Activated CD4-positive, alpha-beta T cell treated with anti-CD3 and anti-CD28 coated beads, Interleukin-2, amount 50 U/mL, for 1 hour (primary cell): ENCODE results near the gene ATG12.
"Not testable (repeated sequence)": the region's sequence is repeated elsewhere in the genome, so short reads cannot be mapped to it uniquely, and the experiment has no call there.

ENCODE experiments used
- DNase-seq: peaks from one replicate; pipeline ENCODE4 v3.0.0-alpha.2; 2020

ATG12 gene

GRCh38 chr5:115842089-115842935 lies 947 bp upstream of the ATG12 start:
- DNase-seq = peak; percentile 16

- no peak for DNase-seq
Observed at GRCh38 chr5:115840873-115841272, 492 bp downstream of the ATG12 start.

- no peak for DNase-seq
Observed at GRCh38 chr5:115838885-115839518, 2.4 kb downstream of the ATG12 start.

- DNase-seq = no peak
Observed at GRCh38 chr5:115835481-115835880, 5.9 kb downstream of the ATG12 start.

GRCh38 chr5:115831163-115831768 lies 10.1 kb downstream of the ATG12 start:
- no peak for DNase-seq

GRCh38 chr5:115829913-115830312 lies 11.5 kb downstream of the ATG12 start:
- no peak for DNase-seq

- DNase-seq = no peak
Observed at GRCh38 chr5:115825948-115826347, 15.4 kb downstream of the ATG12 start.

- DNase-seq = not testable (repeated sequence)
Observed at GRCh38 chr5:115824983-115825382, 16.4 kb downstream of the ATG12 start.

GRCh38 chr5:115820846-115821245 lies 20.5 kb downstream of the ATG12 start:
- no peak for DNase-seq

- no peak for DNase-seq
Observed at GRCh38 chr5:115818821-115819220, 22.5 kb downstream of the ATG12 start.

GRCh38 chr5:115817386-115817785 lies 24.0 kb downstream of the ATG12 start:
- DNase-seq = no peak

GRCh38 chr5:115816226-115817081 lies 24.9 kb downstream of the ATG12 start, which contains the start of gene CDO1:
TSS of gene CDO1 (minus strand) at chr5:115816659. CDS start at chr5:115816397, 262 bp downstream.
- peak; percentile 9 for DNase-seq

- DNase-seq = no peak
Observed at GRCh38 chr5:115815693-115816225, 25.6 kb downstream of the ATG12 start.

GRCh38 chr5:115815006-115815692 lies 26.2 kb downstream of the ATG12 start:
- DNase-seq = no peak

GRCh38 chr5:115813719-115814118 lies 27.6 kb downstream of the ATG12 start:
- DNase-seq = no peak

- DNase-seq = no peak
Observed at GRCh38 chr5:115812372-115812771, 29.0 kb downstream of the ATG12 start.

- no peak for DNase-seq
Observed at GRCh38 chr5:115811406-115811805, 30.0 kb downstream of the ATG12 start.

- no peak for DNase-seq
Observed at GRCh38 chr5:115810761-115811160, 30.6 kb downstream of the ATG12 start.

GRCh38 chr5:115809946-115810345 lies 31.4 kb downstream of the ATG12 start:
- no peak for DNase-seq

GRCh38 chr5:115808066-115808465 lies 33.3 kb downstream of the ATG12 start:
- not testable (repeated sequence) for DNase-seq

- no peak for DNase-seq
Observed at GRCh38 chr5:115807654-115808052, 33.7 kb downstream of the ATG12 start.
